HG03558 (cell line): ENCODE measurements around the gene RFPL2.
"Not testable (repeated sequence)": the region's sequence is repeated elsewhere in the genome, so short reads cannot be mapped to it uniquely, and the experiment has no call there.

Source experiments
- ATAC-seq: cut with Tn5 transposase; IDR thresholded peaks from one replicate; pipeline ENCODE4 v1.9.1; 2021; ENCODE audit warnings: moderate number of reproducible peaks; ENCODE audit not compliant: unreplicated experiment; ENCODE audit errors: extremely low read depth

The RFPL2 gene

DNA sequence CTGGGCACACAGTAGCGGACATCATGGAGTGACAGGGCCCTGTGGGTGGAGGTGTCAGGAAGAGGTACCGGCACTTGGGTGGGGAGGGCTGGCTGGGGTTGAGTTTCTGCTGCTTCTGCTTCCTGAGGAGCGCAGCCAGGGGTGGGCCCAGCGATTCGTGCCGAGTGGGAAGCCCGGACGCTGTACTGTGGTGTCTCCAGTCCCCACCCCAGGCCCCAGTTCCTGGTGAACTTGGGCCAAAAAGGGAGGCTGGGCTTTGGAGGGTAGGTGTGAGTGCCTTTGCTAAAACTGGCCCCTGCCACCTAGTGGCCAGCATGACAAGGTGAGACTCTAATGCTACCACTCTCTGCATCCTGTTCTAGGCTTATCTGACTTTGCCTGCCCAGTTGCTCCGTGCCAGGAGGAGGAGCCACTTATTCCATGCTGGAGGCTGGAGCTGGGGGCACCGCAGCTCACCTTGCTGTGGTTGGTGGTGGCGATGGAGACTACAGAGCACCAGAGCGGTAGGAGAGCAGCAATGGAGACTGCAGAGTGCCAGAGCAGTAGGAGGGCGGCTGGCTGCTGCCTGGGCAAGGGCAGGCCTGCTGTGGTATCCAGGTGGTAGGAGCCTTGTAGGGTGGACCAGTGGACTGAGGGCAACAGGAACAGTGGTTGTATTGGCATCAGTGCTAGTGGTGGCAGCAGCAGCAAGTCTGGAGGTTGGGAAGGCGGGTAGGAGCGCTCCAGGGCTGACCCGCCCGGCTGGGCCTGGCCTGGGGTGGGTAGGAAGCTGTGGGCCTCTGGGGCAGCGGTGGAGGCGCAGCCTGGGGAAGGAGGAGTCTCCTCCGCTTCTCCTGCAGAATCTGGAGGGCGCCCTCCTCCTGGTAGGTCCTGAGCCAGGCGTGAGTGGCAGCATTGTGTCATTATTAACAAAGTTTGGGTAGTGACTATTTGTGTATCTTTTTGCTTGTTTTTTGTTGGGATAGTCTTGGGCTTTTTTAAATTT is 2.2 kb upstream of the RFPL2 start:
- ATAC-seq = no peak

DNA sequence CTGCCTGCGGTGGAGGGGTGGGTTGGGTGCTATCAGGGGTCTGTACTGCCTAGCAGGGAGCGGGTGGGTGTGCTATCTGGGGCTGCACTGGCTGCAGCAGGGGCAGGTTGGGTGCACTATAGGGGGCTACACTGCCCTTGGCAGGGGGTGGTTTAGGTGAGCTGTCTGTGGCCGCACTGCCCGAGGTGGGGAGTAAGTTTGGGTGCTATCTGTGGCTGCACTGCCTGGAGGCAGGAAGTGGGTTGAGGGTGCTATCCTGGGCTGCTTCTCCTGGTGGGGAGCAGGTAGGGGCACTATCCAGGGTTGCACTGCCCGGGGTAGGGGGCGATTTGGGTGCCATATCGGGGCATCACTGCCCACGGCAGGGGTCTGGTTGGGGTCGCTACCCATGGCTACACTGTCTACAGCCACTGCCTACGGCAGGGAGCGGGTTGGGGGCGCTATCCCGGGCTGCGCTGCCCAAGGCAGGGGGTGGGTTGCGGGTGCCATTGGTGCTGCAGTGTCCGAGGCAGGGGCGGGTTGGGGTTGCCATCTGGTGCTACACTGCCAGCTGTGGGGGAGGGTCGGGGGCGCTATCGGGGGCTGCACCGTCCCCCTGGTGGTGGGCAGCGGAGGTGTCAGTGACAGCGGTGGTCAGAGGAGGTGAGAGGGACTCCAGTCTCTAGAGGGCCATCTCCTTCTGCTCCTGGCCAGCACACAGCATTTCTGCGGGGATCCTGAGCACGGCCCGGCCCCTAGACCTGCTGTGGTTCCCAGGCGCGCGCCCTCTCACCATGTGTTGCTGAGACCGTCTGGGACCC is 1.3 kb upstream of the RFPL2 start:
- ATAC-seq = no peak

DNA sequence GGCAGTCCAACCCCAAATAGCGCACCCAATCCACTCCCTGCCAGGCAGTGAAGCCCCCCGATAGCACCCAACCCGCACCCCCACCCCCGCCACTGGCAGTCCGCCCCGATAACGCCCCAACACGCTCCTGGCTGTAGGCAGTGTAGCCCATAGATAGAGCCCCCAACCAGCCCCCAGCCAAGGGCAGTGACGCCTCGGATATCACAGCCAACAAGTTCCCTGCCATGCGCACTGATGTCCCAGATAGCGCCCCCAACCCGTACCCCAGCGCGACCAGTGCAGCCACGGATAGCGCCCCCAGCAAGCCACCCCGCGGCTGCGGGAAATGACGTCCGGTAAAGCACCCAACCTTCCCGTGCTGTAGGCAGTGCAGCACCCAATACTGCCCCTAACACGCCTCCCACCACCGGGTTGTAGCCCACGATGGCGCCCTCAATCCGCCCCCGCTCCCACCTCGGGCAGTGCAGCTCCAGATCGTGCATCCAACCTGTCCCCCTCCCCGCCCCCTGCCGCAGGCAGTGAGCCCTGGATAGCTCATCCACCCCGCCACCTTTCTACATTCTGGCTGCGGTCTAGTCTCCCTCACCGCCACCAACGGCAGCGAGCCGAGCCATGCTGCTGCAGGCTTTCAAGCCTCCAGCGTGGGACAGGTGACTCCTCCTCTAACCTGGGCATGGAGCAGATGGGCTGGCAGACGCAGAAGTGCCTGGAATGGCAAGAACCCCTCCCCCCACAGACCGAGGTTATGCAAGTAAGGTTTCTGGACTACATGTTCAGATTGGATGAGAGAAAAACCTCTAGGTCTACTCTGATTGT is 625 bp downstream of the RFPL2 start:
- no peak for ATAC-seq

DNA sequence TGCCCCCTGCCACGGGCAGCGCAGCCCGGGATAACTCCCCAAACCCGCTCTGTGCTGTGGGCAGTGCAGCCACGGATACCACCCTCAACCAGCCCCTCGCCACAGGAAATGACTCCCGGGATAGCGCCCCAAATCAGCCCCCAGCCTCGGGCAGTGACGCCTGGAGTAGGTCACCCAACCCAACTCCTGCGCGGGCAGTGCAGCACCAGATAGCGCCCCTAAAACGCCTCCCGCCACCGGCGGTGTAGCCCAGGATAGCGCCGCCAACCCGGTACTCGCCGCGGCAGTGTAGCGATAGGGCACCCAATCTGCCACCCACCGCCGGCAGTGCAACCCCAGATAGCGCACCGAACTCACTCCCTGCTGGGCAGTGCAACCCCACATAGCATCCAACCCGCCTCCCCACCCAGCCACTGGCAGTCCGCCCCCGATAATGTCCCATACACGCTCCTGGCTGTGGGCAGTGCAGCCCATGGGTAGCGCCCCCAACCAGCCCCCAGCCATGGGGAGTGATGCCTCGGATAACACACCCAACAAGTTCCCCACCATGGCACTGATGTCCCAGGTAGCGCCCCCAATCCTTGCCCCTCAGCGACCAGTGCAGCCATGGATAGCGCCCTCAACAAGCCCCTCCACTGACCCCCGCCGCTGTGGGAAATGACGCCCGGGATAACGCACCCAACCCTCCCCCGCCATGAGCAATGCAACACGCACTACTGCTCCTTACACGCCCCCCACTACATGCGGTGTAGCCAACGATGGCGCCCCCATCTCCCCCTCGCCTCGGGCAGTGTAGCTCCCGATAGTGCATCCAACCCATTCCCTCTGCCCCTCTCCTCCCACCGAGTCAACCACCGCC is 1.5 kb downstream of the RFPL2 start:
- no peak for ATAC-seq

DNA sequence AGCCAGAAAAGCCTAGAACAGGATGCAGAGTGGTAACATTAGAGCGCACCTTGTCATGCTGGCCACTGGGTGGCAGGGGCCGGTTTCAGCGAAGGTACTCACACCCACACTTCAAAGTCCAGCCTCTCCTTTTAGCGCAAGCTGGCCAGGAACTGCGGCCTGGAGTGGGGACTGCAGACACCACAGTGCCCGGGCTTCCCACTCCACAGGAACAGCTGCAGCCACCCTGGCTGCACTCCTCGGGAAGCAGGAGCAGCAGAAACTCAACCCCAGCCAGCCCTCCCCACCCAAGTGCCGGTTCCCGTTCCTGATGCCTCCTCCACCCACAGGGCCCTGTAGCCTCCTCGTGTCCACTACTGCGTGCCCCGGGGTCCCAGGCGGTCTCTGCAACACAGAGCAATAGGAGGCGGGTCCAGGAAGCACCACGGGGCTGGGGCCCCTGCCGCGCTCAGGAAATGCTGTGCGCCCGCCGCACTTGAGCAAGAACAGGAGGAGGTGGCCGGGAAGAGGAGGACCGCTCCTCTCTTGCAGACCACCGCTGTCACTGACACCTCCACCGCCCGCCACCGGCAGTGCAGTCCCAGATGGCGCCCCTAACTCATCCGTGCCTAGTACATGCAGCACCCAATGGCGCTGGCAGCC is 2.2 kb downstream of the RFPL2 start:
- no peak for ATAC-seq

DNA sequence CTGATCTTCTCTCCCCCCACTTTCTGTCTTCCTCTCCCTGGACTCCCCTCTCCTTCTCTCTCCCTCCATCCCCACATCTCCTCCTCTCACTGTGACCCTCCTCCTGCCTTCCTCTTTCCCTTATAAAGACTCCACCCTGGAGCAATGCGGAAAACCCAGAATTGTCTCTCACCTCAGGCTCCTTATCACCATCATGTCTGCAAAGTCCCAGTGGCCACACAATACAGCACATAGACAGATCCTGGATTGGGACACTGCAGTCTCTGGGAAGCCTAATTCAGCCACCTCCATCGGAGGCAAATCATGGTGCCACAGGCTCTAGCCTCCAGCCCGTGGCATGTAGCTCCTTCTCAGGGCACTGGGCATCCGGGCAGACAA is 2.7 kb downstream of the RFPL2 start:
- ATAC-seq = no peak

DNA sequence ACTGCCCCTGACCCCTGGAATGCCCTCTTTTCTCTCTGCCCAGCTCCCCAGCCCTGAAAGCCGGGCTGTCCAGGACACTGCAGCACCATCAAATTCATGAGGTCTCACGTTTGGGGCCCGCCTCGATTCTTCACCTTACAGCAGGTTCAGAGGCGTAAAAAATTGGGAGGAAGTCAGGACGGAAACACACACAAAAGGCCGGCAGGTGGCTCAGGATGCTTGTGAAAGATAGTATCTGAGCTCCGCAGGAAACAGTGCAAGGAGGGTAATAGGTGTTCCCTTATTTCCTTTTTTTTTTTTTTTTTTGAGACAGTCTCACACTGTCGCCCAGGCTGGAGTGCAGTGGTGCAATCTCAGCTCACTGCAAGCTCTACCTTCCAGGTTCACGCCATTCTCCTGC is 4.1 kb downstream of the RFPL2 start:
- ATAC-seq = no peak

DNA sequence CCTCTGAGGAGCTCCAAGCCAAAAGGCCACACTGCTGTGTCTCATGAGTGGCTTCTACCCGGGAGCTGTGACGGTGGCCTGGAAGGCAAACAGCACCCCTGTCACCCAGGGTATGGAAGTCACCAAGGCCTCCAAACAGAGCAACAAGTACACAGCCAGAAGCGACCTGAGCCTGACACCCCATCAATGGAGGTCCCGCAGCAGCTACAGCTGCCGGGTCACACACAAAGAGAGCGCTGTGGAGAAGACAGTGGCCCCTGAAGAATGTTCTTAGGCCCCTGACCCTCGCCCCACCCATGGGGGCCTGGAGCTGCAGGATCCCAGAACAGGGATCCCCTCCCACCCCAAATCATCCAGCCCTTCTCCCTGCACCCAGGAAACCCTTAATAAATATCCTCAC is 4.9 kb downstream of the RFPL2 start:
- no peak for ATAC-seq

DNA sequence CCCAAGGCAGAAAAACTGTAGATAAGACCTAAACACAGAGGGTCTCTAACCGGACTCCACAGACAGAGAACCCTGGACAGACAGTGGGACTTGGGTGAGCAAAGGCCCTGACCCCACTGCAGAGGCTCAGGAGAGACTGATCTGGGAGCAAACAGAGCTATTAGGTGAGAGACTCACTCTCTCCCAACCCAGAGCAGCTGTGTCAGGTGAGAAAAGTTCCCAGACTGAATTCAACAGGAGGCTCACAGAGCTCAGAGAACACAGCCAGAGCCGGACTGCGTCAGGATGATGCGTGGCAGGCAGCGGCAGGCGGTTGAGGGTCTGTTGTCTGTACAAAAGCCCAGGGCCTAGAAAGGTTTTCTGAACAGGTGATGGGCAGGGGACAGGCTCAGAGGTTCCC is 5.5 kb downstream of the RFPL2 start:
- no peak for ATAC-seq

DNA sequence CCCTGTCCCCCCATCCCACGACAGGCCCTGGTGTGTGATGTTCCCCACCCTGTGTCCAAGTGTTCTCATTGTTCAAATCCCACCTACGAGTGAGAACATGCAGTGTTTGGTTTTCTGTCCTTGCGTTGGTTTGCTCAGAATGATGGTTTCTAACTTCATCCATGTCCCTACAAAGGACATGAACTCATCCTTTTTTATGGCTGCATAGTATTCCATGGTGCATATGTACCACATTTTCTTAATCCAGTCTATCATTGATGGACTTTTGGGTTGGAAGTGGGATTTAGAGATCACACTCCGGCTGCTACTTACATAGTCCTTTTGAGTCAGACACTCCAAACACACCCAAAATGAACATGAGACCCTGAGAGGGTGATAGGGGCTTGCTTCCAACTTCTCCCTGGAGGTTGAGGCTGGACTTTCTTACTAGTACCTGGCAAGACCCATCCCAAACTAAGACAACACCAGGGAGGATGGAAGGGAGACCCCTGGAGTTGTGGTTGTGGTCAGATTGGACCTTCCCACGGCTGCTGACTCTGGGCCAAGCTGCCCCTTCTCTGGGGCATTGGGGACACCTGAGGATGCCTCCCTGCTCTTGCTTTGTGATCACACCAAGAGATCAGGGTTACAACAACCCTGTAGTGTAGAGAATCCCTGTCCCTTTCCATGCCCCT is 7.2 kb downstream of the RFPL2 start:
- ATAC-seq = not testable (repeated sequence)

DNA sequence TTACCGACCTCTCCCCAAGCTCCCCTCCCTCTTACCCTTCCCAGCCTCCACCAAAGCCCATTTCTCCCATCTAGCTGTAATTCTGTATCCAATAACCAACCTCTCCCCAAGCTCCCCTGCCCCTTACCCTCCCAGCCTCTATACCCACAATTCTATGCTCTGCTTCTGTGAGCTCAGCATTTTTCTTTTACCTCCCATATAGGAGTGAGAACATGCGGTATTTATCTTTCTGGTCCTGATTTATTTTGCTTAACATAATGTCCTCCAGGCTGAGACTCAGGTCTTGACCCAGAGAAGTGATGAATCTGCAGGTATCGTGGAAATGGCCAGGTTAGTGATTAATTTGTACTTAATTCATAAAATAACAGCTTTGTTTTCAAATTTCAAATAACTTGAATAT is 9.0 kb downstream of the RFPL2 start:
- ATAC-seq = not testable (repeated sequence)

DNA sequence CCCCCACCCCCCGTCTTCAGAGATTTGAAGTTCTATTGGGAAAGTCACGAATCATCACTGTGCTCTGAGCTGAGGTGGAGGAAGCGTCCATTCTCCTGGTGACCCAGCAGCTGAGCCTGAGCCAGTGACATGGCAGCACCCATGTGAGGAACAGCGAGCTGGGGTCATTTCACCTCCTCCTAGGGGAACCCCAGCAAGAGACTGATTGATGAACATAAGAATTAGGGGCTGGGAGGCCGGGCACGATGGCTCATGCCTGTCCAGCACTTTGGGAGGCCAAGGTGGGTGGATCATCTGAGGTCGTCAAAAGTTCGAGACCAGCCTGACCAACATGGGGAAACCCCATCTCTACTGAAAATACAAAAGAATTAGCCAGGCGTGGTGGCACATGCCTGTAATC is 11.5 kb downstream of the RFPL2 start:
- ATAC-seq = not testable (repeated sequence)

DNA sequence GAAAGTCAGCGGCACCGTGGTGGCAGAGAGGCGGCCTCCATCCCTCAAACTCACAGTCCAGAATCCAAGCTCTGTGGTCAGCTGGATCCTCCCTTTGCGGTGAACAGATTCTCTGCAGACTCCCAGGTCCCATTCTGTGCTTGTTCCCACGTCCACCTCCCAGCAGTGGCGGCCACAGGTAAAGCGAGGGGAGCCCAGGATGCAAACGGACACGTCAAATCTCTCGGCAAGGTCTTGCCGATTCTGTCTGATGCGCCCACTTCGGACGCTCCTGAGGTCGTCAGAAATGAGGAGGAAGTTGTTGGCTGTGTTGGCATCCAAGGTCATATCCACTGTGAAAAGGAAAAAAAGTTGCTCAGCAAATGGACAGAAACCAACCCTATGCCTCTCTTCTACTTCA is 13.9 kb downstream of the RFPL2 start:
- not testable (repeated sequence) for ATAC-seq

DNA sequence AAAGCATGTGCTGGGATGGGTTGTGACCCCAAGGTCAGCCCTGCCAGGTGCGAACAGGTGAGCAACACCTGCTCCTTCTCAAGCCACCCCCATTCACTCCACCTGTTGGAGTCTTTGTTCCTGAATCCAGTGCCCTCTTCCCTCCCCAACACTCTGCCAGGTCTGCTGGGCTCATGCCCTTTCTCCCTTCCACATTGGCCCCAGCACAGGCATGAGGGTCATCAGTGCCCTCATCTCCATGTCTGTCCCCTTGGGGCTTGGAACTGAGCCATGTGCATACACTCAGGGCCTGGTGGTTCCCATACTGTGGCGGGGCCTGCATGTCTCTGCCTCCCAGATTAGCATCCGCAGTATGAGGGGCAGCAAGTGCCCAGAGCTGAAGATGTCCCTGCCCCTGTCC is 19.1 kb downstream of the RFPL2 start:
- no peak for ATAC-seq

DNA sequence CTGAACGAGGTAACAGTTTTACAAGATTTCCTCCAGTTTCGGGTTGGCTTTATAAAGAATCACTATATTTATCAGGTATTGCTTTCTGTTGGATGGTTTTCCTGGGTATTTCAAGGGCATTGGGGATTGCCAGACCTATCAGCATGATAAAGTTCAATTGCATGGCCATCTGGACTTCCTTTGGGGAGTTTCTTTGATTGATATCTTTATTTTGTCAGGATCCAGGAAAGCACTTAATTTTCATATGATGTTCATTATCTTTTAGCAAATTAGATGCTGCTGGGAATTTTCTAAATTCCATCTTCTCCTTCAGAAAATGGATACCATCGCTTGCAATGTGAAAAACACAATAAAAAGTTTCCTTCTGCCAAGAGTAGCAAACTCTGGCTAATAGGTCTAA is 21.2 kb downstream of the RFPL2 start:
- ATAC-seq = no peak

DNA sequence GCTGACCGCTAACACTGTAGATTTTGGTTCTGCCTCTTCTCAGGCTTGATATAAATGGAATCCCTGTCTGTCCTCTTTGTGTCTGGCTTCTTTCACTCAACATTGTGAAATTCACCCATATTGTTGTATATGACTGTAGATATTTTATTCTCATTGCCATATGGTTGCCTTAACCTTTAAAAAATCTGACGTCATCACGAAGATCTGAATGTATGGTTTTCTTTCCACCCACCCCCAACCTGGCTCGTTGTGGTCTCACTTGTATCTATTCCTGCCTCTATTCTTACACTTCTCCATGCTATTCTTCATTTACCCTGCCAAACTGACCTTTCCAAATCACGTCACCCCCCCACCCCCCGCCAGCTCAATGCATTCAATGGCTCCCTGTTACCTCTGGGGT is 23.8 kb downstream of the RFPL2 start:
- no peak for ATAC-seq

DNA sequence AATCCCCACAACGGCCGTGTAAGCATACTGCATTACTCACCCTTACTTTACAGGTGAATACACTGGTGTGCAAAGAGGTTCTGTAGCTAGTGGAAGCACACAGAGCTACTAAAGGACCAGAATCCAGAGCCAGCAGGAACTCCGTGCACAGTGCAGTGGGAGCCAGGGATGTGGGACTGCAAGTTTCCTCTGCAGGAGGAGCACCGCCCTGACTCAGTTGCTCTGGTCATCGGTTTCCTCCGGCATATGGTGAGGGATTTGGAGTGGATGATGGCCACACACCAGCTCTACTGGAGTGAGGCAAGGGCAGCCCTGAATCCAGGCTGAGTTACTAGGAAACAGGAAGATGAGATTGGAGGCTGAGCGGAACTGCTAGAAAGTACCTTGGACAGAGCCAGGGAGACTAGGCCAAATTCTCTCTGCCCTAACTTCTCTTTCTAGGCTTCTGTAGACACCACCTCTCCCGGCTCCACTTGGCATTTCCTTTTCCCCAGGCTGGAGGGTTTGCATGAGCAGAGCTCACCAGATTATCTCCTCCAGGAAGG is 27.6 kb downstream of the RFPL2 start:
- no peak for ATAC-seq
